ENCODE results near the gene VANGL2. TPM values are rescaled to one million over a fixed set of nuclear protein-coding genes. Genes with fewer than 3 reads are reported as not detected.

The VANGL2 gene
- total and polyA plus RNA-seq, 4 donors = 0.07 to 1.4 (median 0.12) TPM

- TF ChIP-seq TAF1 (conservative IDR thresholded peaks at IDR 0.05) = no peak
- TF ChIP-seq HNF4A (conservative IDR thresholded peaks at IDR 0.05) = no peak
Measured at GRCh38 chr1:160454371-160455152, 54.2 kb downstream of the VANGL2 start (continued).

GRCh38 chr1:160455153-160455517, 54.8 kb downstream of the VANGL2 start:
- Histone ChIP-seq H3K27me3 (ENCODE audit: control insufficient read depth in 4 of 4, insufficient read depth in 4 of 4, low read length in 3 of 4) (no peaks in the 10 kb centered on the region), H3K4me3 (ENCODE audit: low read depth in 1 of 3, low read length in 3 of 3) (no peak overlapping the region), H3K27ac (ENCODE audit: low read depth in 1 of 2, low read length in 2 of 2) (no peak overlapping the region), H3K4me1 (ENCODE audit: control insufficient read depth in 4 of 4, insufficient read depth in 4 of 4, low read length in 3 of 4) (no peaks in the 10 kb centered on the region), H3K9ac (ENCODE audit: low read depth in 1 of 2, low read length in 2 of 2) (no peak overlapping the region), H3K9me3 (ENCODE audit: control insufficient read depth in 4 of 4, low read length in 3 of 4) (no peaks in the 10 kb centered on the region), H3K36me3 (ENCODE audit: control insufficient read depth in 4 of 4, insufficient read depth in 3 of 4, low read depth in 1 of 4, low read length in 3 of 4) (no peaks in the 10 kb centered on the region)
- no peak for TF ChIP-seq RXRA (IDR thresholded peaks at IDR 0.05)
- no peak for TF ChIP-seq RAD21 (IDR thresholded peaks at IDR 0.05)
- no peak for TF ChIP-seq EGR1 (IDR thresholded peaks at IDR 0.05; ENCODE audit: low read depth in 2 of 2)
- no peak for TF ChIP-seq TAF1 (conservative IDR thresholded peaks at IDR 0.05)
- no peak for TF ChIP-seq HNF4A (conservative IDR thresholded peaks at IDR 0.05)
- TF ChIP-seq FOXA2 (IDR thresholded peaks at IDR 0.05) = no peak
- no peak for TF ChIP-seq ATF3 (IDR thresholded peaks at IDR 0.05)
- no peak for TF ChIP-seq SP1 (IDR thresholded peaks at IDR 0.05)
- TF ChIP-seq ZBTB33 (IDR thresholded peaks at IDR 0.05) = no peak
- no peak for TF ChIP-seq NR2F2 (IDR thresholded peaks at IDR 0.05)
- TF ChIP-seq YY1 (IDR thresholded peaks at IDR 0.05) = no peak
- no peak for TF ChIP-seq FOXA1 (IDR thresholded peaks at IDR 0.05)
- TF ChIP-seq HNF4G (IDR thresholded peaks at IDR 0.05) = no peak
- TF ChIP-seq GABPA (IDR thresholded peaks at IDR 0.05 in 1 of 2, conservative IDR thresholded peaks at IDR 0.05 in 1 of 2) = no peak
- TF ChIP-seq REST (IDR thresholded peaks at IDR 0.05) = no peak
- DNase-seq (ENCODE audit: low spot score) = no peak
- 87% methylated on average over 1 of the region's 1 CpG for WGBS

- Histone ChIP-seq H3K4me3 (ENCODE audit: low read depth in 1 of 3, low read length in 3 of 3) (no peak overlapping the region), H3K9me3 (ENCODE audit: control insufficient read depth in 4 of 4, low read length in 3 of 4) (no peaks in the 10 kb centered on the region), H3K9ac (ENCODE audit: low read depth in 1 of 2, low read length in 2 of 2) (no peak overlapping the region), H3K27me3 (ENCODE audit: control insufficient read depth in 4 of 4, insufficient read depth in 4 of 4, low read length in 3 of 4) (peaks cover 0 to 4% (median 0%) of the 10 kb centered on the region in 4 donors), H3K4me1 (ENCODE audit: control insufficient read depth in 4 of 4, insufficient read depth in 4 of 4, low read length in 3 of 4) (no peaks in the 10 kb centered on the region), H3K27ac (ENCODE audit: low read depth in 1 of 2, low read length in 2 of 2) (no peak overlapping the region), H3K36me3 (ENCODE audit: control insufficient read depth in 4 of 4, insufficient read depth in 3 of 4, low read depth in 1 of 4, low read length in 3 of 4) (no peaks in the 10 kb centered on the region)
- DNase-seq (ENCODE audit: low spot score) = no peak
- WGBS = 58% methylated on average over 2 of the region's 2 CpGs
- TF ChIP-seq CTCF (IDR thresholded peaks at IDR 0.05; ENCODE audit: low read depth, low read length, missing input control) (no peak), EGR1 (IDR thresholded peaks at IDR 0.05; ENCODE audit: low read depth in 2 of 2) (no peak), RAD21 (IDR thresholded peaks at IDR 0.05) (no peak), REST (IDR thresholded peaks at IDR 0.05) (no peak), HNF4A (conservative IDR thresholded peaks at IDR 0.05) (no peak), FOXA2 (IDR thresholded peaks at IDR 0.05) (no peak), JUND (IDR thresholded peaks at IDR 0.05) (no peak), MAX (IDR thresholded peaks at IDR 0.05) (no peak), RXRA (IDR thresholded peaks at IDR 0.05) (no peak), GABPA (IDR thresholded peaks at IDR 0.05 in 1 of 2, conservative IDR thresholded peaks at IDR 0.05 in 1 of 2) (no peak), HNF4G (IDR thresholded peaks at IDR 0.05) (no peak), TAF1 (conservative IDR thresholded peaks at IDR 0.05) (no peak), FOXA1 (IDR thresholded peaks at IDR 0.05) (no peak)
Measured at GRCh38 chr1:160459056-160459455, 58.7 kb downstream of the VANGL2 start.

Measured in liver (tissue), 9 donors.